Neural progenitor cell (in vitro differentiated cells): ENCODE results near the gene ARHGAP4. TPM values are rescaled to one million over a fixed set of nuclear protein-coding genes. Genes with fewer than 3 reads are reported as not detected.

Experiments used
- DNase-seq: peaks from one replicate; pipeline ENCODE4 v3.0.0-alpha.2; 2016; ENCODE audit warnings: low spot score
- H2AFZ ChIP-seq: fragments of 200-600 bp; sonication (generic); replicated peaks from 2 replicates; pipeline ENCODE4 v1.6.1; 2016; ENCODE audit warnings: antibody characterized with exemption
- H3F3A ChIP-seq: fragments of 200-600 bp; sonication (generic); 2 replicates; pipeline ENCODE4 v1.6.1; 2016; ENCODE audit warnings: antibody characterized with exemption, low read depth
- H3K27ac ChIP-seq: fragments of 200-600 bp; sonication (generic); 2 replicates; pipeline ENCODE4 v1.5.1; 2016; ENCODE audit warnings: mild to moderate bottlenecking
- H3K27me3 ChIP-seq: fragments of 200-600 bp; sonication (generic); 2 replicates; pipeline ENCODE4 v1.6.1; 2016; ENCODE audit warnings: mild to moderate bottlenecking, moderate library complexity
- H3K36me3 ChIP-seq: fragments of 200-600 bp; sonication (generic); 2 replicates; pipeline ENCODE4 v1.5.1; 2016
- H3K4me1 ChIP-seq: fragments of 200-600 bp; sonication (generic); 2 replicates; pipeline ENCODE4 v1.6.1; 2016; ENCODE audit warnings: mixed run types
- H3K4me2 ChIP-seq: fragments of 200-600 bp; sonication (generic); 2 replicates; pipeline ENCODE4 v1.6.1; 2016
- H3K4me3 ChIP-seq: fragments of 200-600 bp; sonication (generic); 2 replicates; pipeline ENCODE4 v1.5.1; 2016
- H3K79me2 ChIP-seq: fragments of 200-600 bp; sonication (generic); 2 replicates; pipeline ENCODE4 v1.6.1; 2016; ENCODE audit warnings: low read depth
- H3K9ac ChIP-seq: fragments of 200-600 bp; sonication (generic); 2 replicates; pipeline ENCODE4 v1.6.1; 2016
- H3K9me3 ChIP-seq: fragments of 200-600 bp; sonication (generic); 2 replicates; pipeline ENCODE4 v1.5.1; 2016; ENCODE audit warnings: low read depth
- H4K20me1 ChIP-seq: fragments of 200-600 bp; sonication (generic); 2 replicates; pipeline ENCODE4 v1.6.1; 2016; ENCODE audit warnings: low read depth
- H3K27ac Mint-ChIP-seq: 3 replicates; pipeline ENCODE4 v1.8.0; 2021; ENCODE audit warnings: mixed read lengths
- H3K27me3 Mint-ChIP-seq: 2 replicates; pipeline ENCODE4 v1.8.0; 2022; ENCODE audit warnings: low read depth, mild to moderate bottlenecking, inconsistent platforms, moderate library complexity, mixed read lengths; ENCODE audit not compliant: insufficient read depth
- H3K36me3 Mint-ChIP-seq: 3 replicates; pipeline ENCODE4 v1.8.0; 2021; ENCODE audit warnings: mixed read lengths
- H3K4me1 Mint-ChIP-seq: 3 replicates; pipeline ENCODE4 v1.8.0; 2021; ENCODE audit warnings: mixed read lengths
- H3K4me3 Mint-ChIP-seq: 3 replicates; pipeline ENCODE4 v1.8.0; 2021; ENCODE audit warnings: mild to moderate bottlenecking, moderate library complexity, mixed read lengths
- H3K9me3 Mint-ChIP-seq: 3 replicates; pipeline ENCODE4 v1.8.0; 2020; ENCODE audit warnings: mixed read lengths
- EZH2 ChIP-seq: fragments of 200-600 bp; sonication (generic); IDR thresholded peaks from 2 replicates; pipeline ENCODE4 v1.6.1; 2017; ENCODE audit warnings: antibody characterized with exemption, mild to moderate bottlenecking, moderate library complexity
- EZH2phosphoT487 ChIP-seq: fragments of 200-600 bp; sonication (generic); IDR thresholded peaks from 2 replicates; pipeline ENCODE4 v1.6.1; 2017; ENCODE audit warnings: antibody characterized with exemption
- total RNA-seq: library from RNA; depleted of rRNA; stranded (reverse); fragments of >200 nt; gene quantifications from 2 replicates; pipeline ENCODE4 v1.2.3, GENCODE V29; 2015; ENCODE audit warnings: low replicate concordance
- TF ChIP-seq, protein P1 (sequence below): fragments of 200-600 bp; sonication (generic); IDR thresholded peaks from 2 replicates; pipeline ENCODE4 v1.5.1; 2017; ENCODE audit warnings: antibody characterized with exemption, mild to moderate bottlenecking

Gene ARHGAP4
- total RNA-seq, 1 donor from 2014 or later, result 5.1 TPM

DNA sequence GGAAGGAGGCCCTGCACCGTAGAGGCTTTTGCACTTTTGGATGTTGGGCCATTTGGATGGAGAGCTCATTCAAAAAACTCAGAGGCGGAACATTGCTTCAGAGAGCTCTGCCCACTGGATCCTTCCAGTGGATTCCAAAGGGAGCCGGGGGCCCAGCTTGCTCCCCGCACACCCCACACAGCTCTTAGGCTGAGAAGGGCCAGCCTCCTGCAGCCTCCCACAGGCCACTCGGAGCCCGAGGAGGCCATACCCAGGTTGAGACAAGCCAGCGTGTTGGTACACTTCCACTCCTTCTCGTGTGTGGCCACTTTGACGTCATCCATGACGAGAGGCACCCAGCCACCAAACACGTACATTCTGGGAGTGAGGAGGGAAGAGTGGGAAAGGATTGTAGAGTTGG is 35.2 kb upstream of the ARHGAP4 start:
- Mint-ChIP-seq H3K4me3 (no peak overlapping the region), H3K27ac (no peak overlapping the region), H3K9me3 (no peaks in the 10 kb centered on the region), H3K36me3 (peaks cover 28% of the 10 kb centered on the region), H3K4me1 (peaks cover 8% of the 10 kb centered on the region), H3K27me3 (peaks cover 4% of the 10 kb centered on the region)
- Histone ChIP-seq H3K79me2 (peaks cover 39% of the 10 kb centered on the region), H3K9ac (no peak overlapping the region), H3K4me2 (no peak overlapping the region), H3K4me3 (no peak overlapping the region), H4K20me1 (peaks cover 22% of the 10 kb centered on the region), H3K4me1 (no peaks in the 10 kb centered on the region), H3K27me3 (no peaks in the 10 kb centered on the region), H3F3A (no peaks in the 10 kb centered on the region), H2AFZ (no peak overlapping the region), H3K36me3 (no peaks in the 10 kb centered on the region), H3K27ac (no peak overlapping the region), H3K9me3 (no peaks in the 10 kb centered on the region)
- DNase-seq, result no peak
- no peak for TF ChIP-seq EZH2phosphoT487

DNA sequence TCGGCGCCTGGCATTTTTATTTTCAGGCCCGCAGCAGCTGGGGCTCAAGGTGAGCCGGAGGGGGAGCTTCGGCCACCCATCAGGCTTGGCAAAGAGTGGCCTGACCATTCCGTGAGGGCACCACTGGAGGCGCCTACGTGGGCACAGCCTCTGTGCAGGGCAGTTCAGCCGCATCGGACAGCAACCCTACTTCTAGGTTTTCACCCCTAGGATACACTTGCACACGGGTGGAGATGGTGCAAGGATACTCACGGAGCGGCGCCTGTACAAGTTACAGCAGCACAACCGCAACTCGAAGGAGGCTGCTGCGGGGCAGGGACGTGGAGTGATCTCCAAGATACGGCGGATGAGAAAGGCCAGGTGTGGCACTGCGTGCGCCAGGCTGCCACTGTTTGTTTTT is 34.7 kb upstream of the ARHGAP4 start:
- peaks cover 17% of the 10 kb centered on the region for H4K20me1 ChIP-seq
- H3F3A ChIP-seq, result no peaks in the 10 kb centered on the region
- Mint-ChIP-seq H3K4me1 (peaks cover 4% of the 10 kb centered on the region), H3K27ac (no peak overlapping the region), H3K27me3 (peaks cover 4% of the 10 kb centered on the region), H3K9me3 (no peaks in the 10 kb centered on the region), H3K36me3 (peaks cover 29% of the 10 kb centered on the region), H3K4me3 (no peak overlapping the region)
- H3K27ac ChIP-seq, result no peak overlapping the region
- no peak for DNase-seq
- no peak overlapping the region for H2AFZ ChIP-seq
- no peak overlapping the region for H3K9ac ChIP-seq
- H3K79me2 ChIP-seq, result peaks cover 34% of the 10 kb centered on the region
- no peaks in the 10 kb centered on the region for H3K4me1 ChIP-seq
- H3K27me3 ChIP-seq, result no peaks in the 10 kb centered on the region
- H3K36me3 ChIP-seq, result no peaks in the 10 kb centered on the region
- H3K4me2 ChIP-seq, result no peak overlapping the region
- no peak overlapping the region for H3K4me3 ChIP-seq
- TF ChIP-seq, protein P1, sequence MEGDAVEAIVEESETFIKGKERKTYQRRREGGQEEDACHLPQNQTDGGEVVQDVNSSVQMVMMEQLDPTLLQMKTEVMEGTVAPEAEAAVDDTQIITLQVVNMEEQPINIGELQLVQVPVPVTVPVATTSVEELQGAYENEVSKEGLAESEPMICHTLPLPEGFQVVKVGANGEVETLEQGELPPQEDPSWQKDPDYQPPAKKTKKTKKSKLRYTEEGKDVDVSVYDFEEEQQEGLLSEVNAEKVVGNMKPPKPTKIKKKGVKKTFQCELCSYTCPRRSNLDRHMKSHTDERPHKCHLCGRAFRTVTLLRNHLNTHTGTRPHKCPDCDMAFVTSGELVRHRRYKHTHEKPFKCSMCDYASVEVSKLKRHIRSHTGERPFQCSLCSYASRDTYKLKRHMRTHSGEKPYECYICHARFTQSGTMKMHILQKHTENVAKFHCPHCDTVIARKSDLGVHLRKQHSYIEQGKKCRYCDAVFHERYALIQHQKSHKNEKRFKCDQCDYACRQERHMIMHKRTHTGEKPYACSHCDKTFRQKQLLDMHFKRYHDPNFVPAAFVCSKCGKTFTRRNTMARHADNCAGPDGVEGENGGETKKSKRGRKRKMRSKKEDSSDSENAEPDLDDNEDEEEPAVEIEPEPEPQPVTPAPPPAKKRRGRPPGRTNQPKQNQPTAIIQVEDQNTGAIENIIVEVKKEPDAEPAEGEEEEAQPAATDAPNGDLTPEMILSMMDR, result no peak
- no peaks in the 10 kb centered on the region for H3K9me3 ChIP-seq

DNA sequence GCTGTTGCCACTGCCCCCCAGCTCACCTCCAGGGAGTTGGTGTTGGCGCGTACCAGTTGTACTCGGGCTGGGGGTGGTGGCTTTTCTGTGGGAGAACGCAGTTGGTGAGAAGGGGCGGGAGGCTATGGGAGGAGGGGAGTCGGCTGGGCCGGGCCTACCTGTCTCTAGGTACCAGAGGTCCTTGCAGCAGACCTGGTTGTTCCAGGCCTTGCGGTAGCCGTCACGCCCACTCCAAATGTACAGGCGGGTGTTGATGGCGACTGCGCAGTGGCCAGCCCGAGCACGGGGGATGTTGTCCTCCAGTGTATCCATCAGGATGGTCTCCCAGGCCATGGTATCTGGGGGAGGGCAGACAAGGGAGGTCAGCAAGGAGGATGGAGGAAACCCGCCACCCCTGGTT is 34.0 kb upstream of the ARHGAP4 start:
- Histone ChIP-seq H3K27me3 (no peaks in the 10 kb centered on the region), H3K79me2 (peaks cover 27% of the 10 kb centered on the region), H3K4me3 (no peak overlapping the region), H3K36me3 (no peaks in the 10 kb centered on the region), H2AFZ (no peak overlapping the region), H3F3A (no peaks in the 10 kb centered on the region), H3K4me1 (no peaks in the 10 kb centered on the region), H3K9ac (no peak overlapping the region), H3K27ac (no peak overlapping the region), H3K9me3 (no peaks in the 10 kb centered on the region), H4K20me1 (peaks cover 10% of the 10 kb centered on the region), H3K4me2 (no peak overlapping the region)
- peaks cover 4% of the 10 kb centered on the region for H3K27me3 Mint-ChIP-seq
- H3K4me1 Mint-ChIP-seq, result peaks cover 4% of the 10 kb centered on the region
- H3K36me3 Mint-ChIP-seq, result peaks cover 35% of the 10 kb centered on the region
- TF ChIP-seq EZH2phosphoT487 (no peak), EZH2 (no peak)
- TF ChIP-seq, protein P1, result no peak
- no peak overlapping the region for H3K4me3 Mint-ChIP-seq
- H3K9me3 Mint-ChIP-seq, result no peaks in the 10 kb centered on the region
- DNase-seq, result no peak
- H3K27ac Mint-ChIP-seq, result no peak overlapping the region

DNA sequence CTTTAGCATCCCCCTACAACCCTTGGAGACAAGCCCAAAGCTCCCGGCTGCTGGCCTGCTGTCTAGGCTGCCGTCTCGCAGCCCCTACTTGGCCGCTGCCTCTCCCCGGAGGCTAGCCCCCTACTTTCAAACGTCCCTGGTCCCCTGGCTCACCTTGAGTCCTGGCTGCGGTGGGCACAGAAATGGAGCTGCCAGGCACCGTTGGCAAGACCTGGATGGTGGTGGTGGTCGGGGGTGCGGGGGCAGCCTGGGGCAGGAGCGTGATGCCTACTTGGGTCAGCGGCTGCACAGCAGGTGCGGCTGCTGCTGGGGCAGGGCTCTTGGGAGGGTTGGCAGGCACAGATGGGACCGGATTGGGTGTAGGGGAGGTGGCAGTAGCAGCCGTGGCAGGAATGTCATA is 33.6 kb upstream of the ARHGAP4 start:
- peaks cover 6% of the 10 kb centered on the region for H4K20me1 ChIP-seq
- no peaks in the 10 kb centered on the region for H3K4me1 ChIP-seq
- Mint-ChIP-seq H3K36me3 (peaks cover 37% of the 10 kb centered on the region), H3K27me3 (peaks cover 2% of the 10 kb centered on the region), H3K27ac (no peak overlapping the region), H3K4me3 (no peak overlapping the region), H3K4me1 (peaks cover under 1% of the 10 kb centered on the region), H3K9me3 (no peaks in the 10 kb centered on the region)
- H3F3A ChIP-seq, result no peaks in the 10 kb centered on the region
- no peak overlapping the region for H2AFZ ChIP-seq
- TF ChIP-seq, protein P1, result no peak
- TF ChIP-seq EZH2phosphoT487, result no peak
- no peak for TF ChIP-seq EZH2
- H3K9ac ChIP-seq, result no peak overlapping the region
- H3K4me3 ChIP-seq, result no peak overlapping the region
- no peak for DNase-seq
- no peaks in the 10 kb centered on the region for H3K27me3 ChIP-seq
- H3K9me3 ChIP-seq, result no peaks in the 10 kb centered on the region
- H3K36me3 ChIP-seq, result no peaks in the 10 kb centered on the region
- H3K4me2 ChIP-seq, result no peak overlapping the region
- no peak overlapping the region for H3K27ac ChIP-seq
- peaks cover 23% of the 10 kb centered on the region for H3K79me2 ChIP-seq
